Measurements from ENCODE around the gene PYGO2. TPM values are rescaled to one million over a fixed set of nuclear protein-coding genes. Genes with fewer than 3 reads are reported as not detected.
"Not testable (repeated sequence)": the region's sequence is repeated elsewhere in the genome, so short reads cannot be mapped to it uniquely, and the experiment has no call there.

The PYGO2 gene
- total RNA-seq, 1 experiment from 2014 or later = 52.6 TPM

DNA sequence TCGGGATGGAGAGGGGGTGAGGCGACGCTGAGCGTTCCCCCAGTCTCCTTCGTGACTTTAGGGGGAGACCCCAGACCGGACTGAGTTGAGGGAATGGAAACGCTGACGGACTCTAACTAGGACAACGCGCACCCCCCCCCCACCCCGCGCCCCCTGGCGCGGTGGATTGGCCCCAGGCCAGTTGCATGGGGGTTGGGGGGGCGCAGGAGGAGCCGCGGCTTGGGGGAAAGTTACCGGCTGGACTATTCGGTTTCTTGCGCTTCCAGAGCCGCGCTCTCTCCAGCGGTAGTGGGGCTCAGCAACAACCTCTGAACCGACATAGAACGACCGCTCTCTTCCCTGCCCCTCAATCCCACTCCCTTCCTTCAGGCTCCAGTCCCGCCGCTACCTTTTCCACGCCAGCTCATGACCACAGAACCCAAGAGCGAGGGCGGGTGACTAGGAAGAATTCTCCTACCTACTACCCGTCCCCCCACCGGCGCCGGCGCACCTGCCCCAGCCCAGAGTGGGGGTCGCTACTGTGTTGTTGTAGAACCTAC lies 41.7 kb upstream of the PYGO2 start:
- H3K27me3 ChIP-seq (ENCODE audit: control insufficient read depth, insufficient read depth, low read length) = peaks cover 2% of the 10 kb centered on the region; the same call in 1 of the 2 replicates
- peak; percentile 73 for DNase-seq
- peak overlapping the region; percentile 97 for H3K4me3 ChIP-seq (ENCODE audit: insufficient read depth, low read depth, low read length)
- no peaks in the 10 kb centered on the region for H3K36me3 ChIP-seq (replicated peaks; ENCODE audit: control insufficient read depth, insufficient read depth, low read length)

GRCh38 chr1:155002464-155003226 lies 41.1 kb upstream of the PYGO2 start, which contains the start of gene ZBTB7B:
ZBTB7B (plus strand) TSS chr1:155002802; CDS start chr1:155014661, 11,859 bp downstream.
- Histone ChIP-seq H3K4me3 (ENCODE audit: insufficient read depth, low read depth, low read length) (peak within 1 kb of the TSS; percentile 97), H3K36me3 (replicated peaks; ENCODE audit: control insufficient read depth, insufficient read depth, low read length) (no peaks in the 10 kb centered on the region), H3K27me3 (ENCODE audit: control insufficient read depth, insufficient read depth, low read length) (peaks cover 2% of the 10 kb centered on the region; the same call in 1 of the 2 replicates)
- peak; percentile 81 for DNase-seq

- Histone ChIP-seq H3K36me3 (replicated peaks; ENCODE audit: control insufficient read depth, insufficient read depth, low read length) (no peaks in the 10 kb centered on the region), H3K4me3 (ENCODE audit: insufficient read depth, low read depth, low read length) (peak overlapping the region; percentile 75), H3K27me3 (ENCODE audit: control insufficient read depth, insufficient read depth, low read length) (peaks cover 2% of the 10 kb centered on the region; the same call in 1 of the 2 replicates)
- DNase-seq = peak; percentile 99
These were observed 40.3 kb upstream of the PYGO2 start for GRCh38 chr1:155001675-155002463.

GRCh38 chr1:155001425-155001674 lies 39.8 kb upstream of the PYGO2 start:
- peaks cover 2% of the 10 kb centered on the region; the same call in 1 of the 2 replicates for H3K27me3 ChIP-seq (ENCODE audit: control insufficient read depth, insufficient read depth, low read length)
- no peaks in the 10 kb centered on the region for H3K36me3 ChIP-seq (replicated peaks; ENCODE audit: control insufficient read depth, insufficient read depth, low read length)
- H3K4me3 ChIP-seq (ENCODE audit: insufficient read depth, low read depth, low read length) = peak overlapping the region; percentile 75
- DNase-seq = no peak

DNA sequence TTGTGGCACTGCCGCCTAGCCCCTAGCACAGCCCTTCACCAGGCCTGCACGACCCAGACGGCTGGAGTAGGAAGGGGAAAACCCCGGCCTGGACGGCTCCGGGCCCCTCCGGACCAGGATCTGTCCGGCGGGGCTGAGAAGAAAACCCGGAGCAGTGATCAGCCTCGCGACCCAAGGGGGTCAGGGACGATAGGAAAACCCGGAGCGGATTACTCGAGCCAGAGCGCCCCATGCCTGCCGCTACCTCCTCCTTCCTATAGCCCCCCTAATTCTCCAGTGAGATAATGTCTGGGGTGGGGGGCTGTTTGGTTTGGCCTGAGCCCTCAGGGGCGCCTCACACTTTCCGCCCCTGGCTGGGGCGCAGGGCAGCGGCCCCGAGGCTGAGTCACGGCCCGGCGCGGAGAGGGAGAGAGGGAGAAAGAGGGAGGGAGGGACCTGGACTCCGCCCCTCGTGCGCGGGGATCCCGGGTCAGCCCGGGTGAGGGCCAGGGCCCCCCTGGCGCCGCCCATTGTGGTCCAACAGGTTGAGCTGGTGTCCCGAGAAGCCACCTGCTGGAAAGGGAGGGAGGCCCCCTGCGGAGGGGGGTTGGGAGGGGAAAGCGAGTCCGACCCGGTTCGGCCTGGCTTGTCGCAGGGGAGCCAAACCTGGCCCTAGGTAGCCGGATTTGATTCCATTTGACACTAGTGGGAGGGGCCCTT lies 39.3 kb upstream of the PYGO2 start:
- H3K27me3 ChIP-seq (ENCODE audit: control insufficient read depth, insufficient read depth, low read length) = peaks cover 2% of the 10 kb centered on the region; the same call in 1 of the 2 replicates
- DNase-seq = peak; percentile 98
- H3K4me3 ChIP-seq (ENCODE audit: insufficient read depth, low read depth, low read length) = peak overlapping the region; percentile 75
- H3K36me3 ChIP-seq (replicated peaks; ENCODE audit: control insufficient read depth, insufficient read depth, low read length) = no peaks in the 10 kb centered on the region

DNA sequence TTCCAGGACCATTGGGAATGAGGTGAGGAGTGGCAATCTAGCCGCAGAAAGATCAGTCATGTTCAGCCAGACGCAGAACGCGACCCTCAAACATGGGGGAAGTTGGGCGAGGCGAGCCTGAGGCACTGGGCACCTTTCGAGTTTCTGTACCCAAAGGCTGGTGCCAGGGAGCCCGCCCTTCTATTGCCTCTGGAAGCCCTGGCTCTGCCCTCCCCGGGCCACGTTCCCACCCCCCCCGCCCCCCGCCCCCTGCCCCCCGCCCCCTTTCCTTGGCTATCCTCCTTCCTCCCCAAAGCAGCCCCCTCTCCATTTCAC lies 38.8 kb upstream of the PYGO2 start:
- Histone ChIP-seq H3K27me3 (ENCODE audit: control insufficient read depth, insufficient read depth, low read length) (peaks cover 2% of the 10 kb centered on the region; the same call in 1 of the 2 replicates), H3K36me3 (replicated peaks; ENCODE audit: control insufficient read depth, insufficient read depth, low read length) (no peaks in the 10 kb centered on the region), H3K4me3 (ENCODE audit: insufficient read depth, low read depth, low read length) (peak overlapping the region; percentile 75)
- DNase-seq = no peak

DNA sequence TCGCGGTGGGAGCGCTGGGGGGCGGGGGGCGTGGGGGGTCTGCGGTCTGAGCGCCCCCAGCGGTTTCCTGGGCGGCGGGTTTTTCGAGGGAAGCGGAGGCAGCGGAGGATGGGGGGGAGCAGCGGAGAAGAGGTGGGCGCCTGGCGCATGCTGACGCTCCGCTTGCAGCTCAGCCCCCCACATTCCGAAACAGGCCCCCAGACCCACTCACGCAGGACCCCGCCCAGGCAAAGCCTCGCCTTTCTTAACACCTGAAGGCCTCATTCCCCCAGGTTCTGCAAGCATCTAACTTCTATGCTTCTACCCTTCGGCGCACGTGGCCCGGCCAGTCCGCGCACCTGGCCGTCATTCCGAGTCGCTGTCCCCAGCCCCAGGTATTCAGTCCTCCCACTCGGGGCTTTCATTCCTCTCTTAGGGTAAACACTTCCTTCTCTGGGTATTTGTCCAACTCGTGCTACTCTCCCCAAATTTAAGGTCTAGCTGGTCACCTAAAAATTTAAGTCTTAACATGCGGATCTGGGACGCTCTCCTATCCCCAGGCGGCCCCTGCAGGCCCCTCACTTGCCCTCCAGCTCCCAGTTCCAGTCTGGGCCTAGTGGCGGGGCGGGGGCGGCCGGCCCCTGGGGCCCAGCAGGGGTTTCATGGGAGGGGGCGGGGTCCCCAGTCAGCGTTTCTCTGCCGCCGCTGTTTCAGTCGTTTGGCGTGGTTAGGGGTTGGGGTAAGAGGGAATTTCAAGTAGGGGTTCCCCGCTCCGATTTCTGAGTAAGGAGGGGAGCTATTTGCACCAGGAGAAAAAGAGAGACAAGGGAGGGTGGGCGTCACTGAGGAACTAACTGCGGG lies 38.2 kb upstream of the PYGO2 start:
- H3K36me3 ChIP-seq (replicated peaks; ENCODE audit: control insufficient read depth, insufficient read depth, low read length) = no peaks in the 10 kb centered on the region
- DNase-seq = peak; percentile 92
- peak overlapping the region; percentile 75 for H3K4me3 ChIP-seq (ENCODE audit: insufficient read depth, low read depth, low read length)
- H3K27me3 ChIP-seq (ENCODE audit: control insufficient read depth, insufficient read depth, low read length) = peaks cover 2% of the 10 kb centered on the region; the same call in 1 of the 2 replicates

DNA sequence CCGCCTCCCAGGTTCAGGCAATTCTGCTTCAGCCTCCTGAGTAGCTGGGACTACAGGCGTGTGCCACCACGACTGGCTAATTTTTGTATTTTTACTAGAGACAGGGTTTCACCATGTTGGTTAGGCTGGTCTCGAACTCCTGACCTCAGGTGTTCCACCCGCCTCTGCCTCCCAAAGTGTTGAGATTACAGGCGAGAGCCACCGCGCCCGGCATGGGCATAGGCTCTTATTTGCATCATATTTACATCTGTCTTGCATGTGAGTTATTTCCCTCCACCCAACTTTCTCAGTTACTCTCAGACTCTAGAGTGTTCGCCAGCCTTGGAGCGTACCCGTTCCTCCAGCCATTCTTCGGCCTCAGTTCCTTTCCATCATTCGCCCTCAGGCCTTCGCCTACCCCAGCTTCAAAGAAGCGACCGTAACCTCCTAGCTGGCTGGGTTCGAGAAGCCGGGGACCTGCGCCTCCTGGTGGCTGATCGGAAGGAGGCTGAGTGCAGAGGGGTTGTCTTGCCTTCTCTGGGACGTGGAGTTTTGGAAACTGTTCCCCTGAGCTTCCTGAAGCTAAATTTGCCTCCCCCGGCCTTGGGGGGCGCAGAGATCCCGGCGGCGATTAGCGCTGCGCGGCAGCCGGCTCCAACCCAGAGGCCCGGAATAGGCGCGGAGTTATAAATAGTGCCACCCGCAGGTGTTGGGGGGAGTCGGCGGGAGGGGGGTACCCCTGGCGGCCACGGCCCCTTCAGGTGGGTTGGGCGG lies 37.4 kb upstream of the PYGO2 start:
- H3K27me3 ChIP-seq (ENCODE audit: control insufficient read depth, insufficient read depth, low read length) = peaks cover 2% of the 10 kb centered on the region; the same call in 1 of the 2 replicates
- peak overlapping the region; percentile 75 for H3K4me3 ChIP-seq (ENCODE audit: insufficient read depth, low read depth, low read length)
- H3K36me3 ChIP-seq (replicated peaks; ENCODE audit: control insufficient read depth, insufficient read depth, low read length) = no peaks in the 10 kb centered on the region
- DNase-seq = peak; percentile 89

- no peak overlapping the region for H3K4me3 ChIP-seq (ENCODE audit: insufficient read depth, low read depth, low read length)
- H3K27me3 ChIP-seq (ENCODE audit: control insufficient read depth, insufficient read depth, low read length) = peaks cover 2% of the 10 kb centered on the region; the same call in 1 of the 2 replicates
- DNase-seq = peak; percentile 47
- H3K36me3 ChIP-seq (replicated peaks; ENCODE audit: control insufficient read depth, insufficient read depth, low read length) = no peaks in the 10 kb centered on the region
These were observed 36.7 kb upstream of the PYGO2 start for GRCh38 chr1:154998201-154998780.

- DNase-seq = no peak
- no peak overlapping the region for H3K4me3 ChIP-seq (ENCODE audit: insufficient read depth, low read depth, low read length)
- no peaks in the 10 kb centered on the region; the same call in 1 of the 2 replicates for H3K36me3 ChIP-seq (replicated peaks; ENCODE audit: control insufficient read depth, insufficient read depth, low read length)
- H3K27me3 ChIP-seq (ENCODE audit: control insufficient read depth, insufficient read depth, low read length) = no peaks in the 10 kb centered on the region; the same call in 1 of the 2 replicates
These were observed 35.6 kb upstream of the PYGO2 start for GRCh38 chr1:154996966-154997701.

GRCh38 chr1:154995301-154995983 lies 33.9 kb upstream of the PYGO2 start:
- H3K4me3 ChIP-seq (ENCODE audit: insufficient read depth, low read depth, low read length); H3K27me3 ChIP-seq (ENCODE audit: control insufficient read depth, insufficient read depth, low read length); H3K36me3 ChIP-seq (replicated peaks; ENCODE audit: control insufficient read depth, insufficient read depth, low read length): not testable (repeated sequence)
- peak; percentile 75 for DNase-seq

- Histone ChIP-seq H3K27me3 (ENCODE audit: control insufficient read depth, insufficient read depth, low read length) (no peaks in the 10 kb centered on the region; the same call in 1 of the 2 replicates), H3K4me3 (ENCODE audit: insufficient read depth, low read depth, low read length) (no peak overlapping the region), H3K36me3 (replicated peaks; ENCODE audit: control insufficient read depth, insufficient read depth, low read length) (peaks cover 6% of the 10 kb centered on the region)
- no peak for DNase-seq
These were observed 33.0 kb upstream of the PYGO2 start for GRCh38 chr1:154994591-154994990.
